Adrenal gland (tissue), 12 donors: ENCODE results near the gene NBDY. TPM values are rescaled to one million over a fixed set of nuclear protein-coding genes. Genes with fewer than 3 reads are reported as not detected.

ENCODE experiments used
- DNase-seq, 7 donors: peaks; one replicate each; pipeline ENCODE4 v3.0.0-alpha.2; 2019 to 2020
- H3K27ac ChIP-seq, 5 donors: fragments of 200-600 bp; sonication (generic) in 4 of 5; 1 replicate in 3 of 5; 2 replicates in 2 of 5; pipeline versions ENCODE4 v1.5.1 to v1.8.0; 2016 to 2020; ENCODE audit warnings: mild to moderate bottlenecking in 1 of 5
- H3K27me3 ChIP-seq: fragments of 200-600 bp; 2 replicates; pipeline ENCODE4 v1.8.0; 2021
- H3K36me3 ChIP-seq, 2 donors: fragments of 200-600 bp; replicated peaks in 1 of 2; 1 replicate in 1 of 2; 2 replicates in 1 of 2; pipeline versions ENCODE4 v1.5.1 to v1.8.0; 2018 to 2022
- H3K4me1 ChIP-seq, 2 donors: fragments of 200-600 bp; replicated peaks in 1 of 2; 1 replicate in 1 of 2; 2 replicates in 1 of 2; pipeline versions ENCODE4 v1.5.1 to v1.8.0; 2018 to 2021
- H3K4me3 ChIP-seq, 4 donors: fragments of 200-600 bp; sonication (generic) in 3 of 4; one replicate each; pipeline ENCODE4 v1.5.1; 2016 to 2018
- H3K9me3 ChIP-seq, 3 donors: fragments of 200-600 bp; sonication (generic) in 1 of 3; replicated peaks in 1 of 3; 1 replicate in 2 of 3; 2 replicates in 1 of 3; pipeline versions ENCODE4 v1.5.1 to v1.8.0; 2016 to 2021
- CTCF ChIP-seq, 6 experiments: fragments of 450-650 bp in 4 of 6; fragments of 200-600 bp in 2 of 6; sonication (generic) in 1 of 6; IDR thresholded peaks; 1 replicate in 5 of 6; 2 replicates in 1 of 6; pipeline versions ENCODE4 v1.5.1 to v1.8.0; 2016 to 2021; ENCODE audit warnings: antibody characterized with exemption in 6 of 6, mild to moderate bottlenecking in 2 of 6, moderate library complexity in 1 of 6
- POLR2A ChIP-seq, 2 donors: fragments of 450-650 bp; IDR thresholded peaks; one replicate each; pipeline ENCODE4 v1.6.1; 2017; ENCODE audit warnings: antibody characterized with exemption in 2 of 2, mild to moderate bottlenecking in 2 of 2, moderate library complexity in 1 of 2
- WGBS, 4 donors: extraction: QIAGEN DNeasy Blood & Tissue Kit in 2 of 4; methylation state at CpG; one replicate each; pipeline versions ENCODE4 v1.1.5 to v1.1.7; 2013 to 2017; 5-methylcytosine and 5-hydroxymethylcytosine counted together
- intact Hi-C, 2 donors: fragments of 100-400 bp; cut with DNase I; formaldehyde crosslinking; loops; one replicate each; pipeline versions ENCODE4 v1.14.1 to v1.15.0; 2022 to 2023
- polyA plus RNA-seq, 3 donors: library from polyadenylated mRNA; stranded (reverse); fragments of 200-250 nt in 2 of 3; fragments of 350-450 nt in 1 of 3; fragmentation: Illumina TruSeq in 1 of 3; extraction: RNeasy Lipid Tissue Mini Kit (QIAGEN cat#74804) in 1 of 3; gene quantifications; one replicate each; pipeline ENCODE4 v1.2.3, GENCODE V29; 2013 to 2014
- total RNA-seq, 9 donors: library from RNA; depleted of rRNA in 4 of 9; stranded (reverse); fragments of >200 nt in 4 of 9; fragments of 120-200 nt in 1 of 9; fragmentation: NEBNext Ultra II Directional in 1 of 9; extraction: Animal tissue kit (Norgen Biotek cat#: 25700) in 1 of 9; gene quantifications; one replicate each; pipeline versions ENCODE4 v1.1.0 to v1.2.4, GENCODE V29; 2013 to 2023
- donor health status: healthy with polysubstance abuse.
- donor health status: Bipolar disorder and iron deficiency.
- donor health status: DM: yes; HTN: yes; CAD: no.
- donor health status: DM: no; HTN: no; CAD: no.
- donor health status: DM: no; HTN: no; CAD: no.
- donor health status: DM: yes; HTN: yes; CAD: no.

Gene NBDY
- total and polyA plus RNA-seq, 12 donors: 14.7 to 98.5 (median 36.3) TPM

DNA sequence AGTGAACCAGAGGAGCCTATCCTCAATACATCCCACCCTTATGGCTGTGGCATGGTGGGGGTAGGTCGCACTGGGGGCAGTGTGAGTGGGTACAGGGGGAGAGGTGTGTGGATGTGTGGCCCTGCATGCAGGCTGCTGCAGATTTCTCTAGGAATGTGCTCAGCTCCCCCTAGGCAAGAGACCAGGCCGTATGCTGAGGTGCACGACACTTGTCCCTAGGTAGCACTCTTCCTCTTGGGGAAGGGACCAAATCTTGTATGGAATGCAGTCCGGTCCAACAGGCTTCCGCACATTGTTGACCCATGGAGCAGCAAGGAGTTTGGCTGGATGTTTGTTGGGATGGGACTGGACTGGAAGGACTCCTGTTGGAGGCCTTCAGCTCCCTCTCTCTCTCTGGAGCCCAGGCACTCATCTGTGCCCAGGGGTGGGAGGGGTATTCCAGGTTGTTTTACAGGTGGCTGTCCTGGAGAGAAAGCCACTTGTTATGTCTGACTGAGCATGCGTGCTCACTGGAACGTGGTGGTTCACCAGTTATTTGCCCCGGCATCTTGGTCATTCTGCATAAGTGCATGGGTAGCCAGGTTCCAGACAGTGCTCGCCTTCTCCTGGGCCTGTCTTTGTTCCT lies 55.1 kb downstream of the NBDY start:
- peak in 1 of 7 donors; percentile 5 for DNase-seq
- Histone ChIP-seq H3K4me1 (peaks cover 0 to 16% of the 10 kb centered on the region in 2 donors), H3K27me3 (no peaks in the 10 kb centered on the region), H3K4me3 (no peak overlapping the region), H3K27ac (no peak overlapping the region), H3K9me3 (no peaks in the 10 kb centered on the region), H3K36me3 (no peaks in the 10 kb centered on the region)
- WGBS, 4 donors: 79 to 97% (median 90%) methylated on average over 7 to 9 of the region's 9 CpGs; no CpG with 5 or more reads in 1 of the 4 donors
- TF ChIP-seq CTCF (IDR thresholded peaks at IDR 0.05) (no peak), POLR2A (IDR thresholded peaks at IDR 0.05) (no peak)
- intact Hi-C loops: no loop called here

DNA sequence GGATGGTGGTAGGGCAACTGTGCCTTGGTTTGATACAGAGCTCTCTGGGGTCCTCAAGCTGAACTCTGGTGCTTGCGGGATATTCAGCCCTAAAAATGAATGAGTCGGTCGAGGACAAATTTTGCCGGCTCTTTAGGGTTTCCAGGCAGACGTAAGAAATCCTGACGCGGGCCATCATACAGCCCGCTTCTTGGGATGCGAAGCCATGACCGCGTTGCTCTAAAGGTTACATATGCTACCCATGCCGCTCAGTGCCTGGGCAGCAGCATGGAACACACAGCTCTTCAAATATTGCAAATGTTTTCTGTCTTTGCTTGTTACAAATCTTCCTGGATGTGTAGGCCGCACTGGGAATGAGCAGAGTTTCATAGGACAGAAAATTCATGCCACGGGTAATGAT lies 55.6 kb downstream of the NBDY start:
- peak in 1 of 7 donors; percentile 4 for DNase-seq
- TF ChIP-seq CTCF (IDR thresholded peaks at IDR 0.05): no peak
- no peak for TF ChIP-seq POLR2A (IDR thresholded peaks at IDR 0.05)
- H3K27me3 ChIP-seq: no peaks in the 10 kb centered on the region
- intact Hi-C loops: no loop called here
- H3K9me3 ChIP-seq: no peaks in the 10 kb centered on the region
- no peaks in the 10 kb centered on the region for H3K36me3 ChIP-seq
- no peak overlapping the region for H3K4me3 ChIP-seq
- H3K27ac ChIP-seq: no peak overlapping the region
- peaks cover 0 to 16% of the 10 kb centered on the region in 2 donors for H3K4me1 ChIP-seq
- 92 to 97% (median 95%) methylated on average over 4 to 14 of the region's 14 CpGs for WGBS, 4 donors

GRCh38 chrX:56785442-56785841 lies 56.4 kb downstream of the NBDY start:
- TF ChIP-seq CTCF (IDR thresholded peaks at IDR 0.05) (no peak), POLR2A (IDR thresholded peaks at IDR 0.05) (no peak)

GRCh38 chrX:56786889-56787733 lies 58.1 kb downstream of the NBDY start:
- peaks cover 0 to 10% of the 10 kb centered on the region in 2 donors for H3K4me1 ChIP-seq
- H3K36me3 ChIP-seq: no peaks in the 10 kb centered on the region
- TF ChIP-seq CTCF (IDR thresholded peaks at IDR 0.05) (no peak), POLR2A (IDR thresholded peaks at IDR 0.05) (no peak)
- WGBS, 4 donors: 58 to 85% (median 72%) methylated on average over 5 to 9 of the region's 9 CpGs
- no peaks in the 10 kb centered on the region for H3K27me3 ChIP-seq
- intact Hi-C loops: no loop called here
- no peaks in the 10 kb centered on the region for H3K9me3 ChIP-seq
- H3K27ac ChIP-seq: no peak overlapping the region
- H3K4me3 ChIP-seq: no peak overlapping the region
- peak in 1 of 7 donors; percentile 1 for DNase-seq

More at GRCh38 chrX:56785442-56785841, 56.4 kb downstream of the NBDY start:
- 86 to 95% (median 91%) methylated on average over 7 of the region's 7 CpGs for WGBS, 4 donors
- H3K27me3 ChIP-seq: no peaks in the 10 kb centered on the region
- DNase-seq: peak in 1 of 7 donors; percentile 2
- no peak overlapping the region for H3K4me3 ChIP-seq
- H3K27ac ChIP-seq: no peak overlapping the region
- H3K36me3 ChIP-seq: no peaks in the 10 kb centered on the region
- intact Hi-C loops: no loop called here
- no peaks in the 10 kb centered on the region for H3K9me3 ChIP-seq
- peaks cover 0 to 16% of the 10 kb centered on the region in 2 donors for H3K4me1 ChIP-seq
